OCI-M1 (cell line): ENCODE results near the gene LTV1.
A peak's percentile ranks its signal among the peaks of the same experiment; 100 is the strongest.
"Not testable (repeated sequence)": the region's sequence is repeated elsewhere in the genome, so short reads cannot be mapped to it uniquely, and the experiment has no call there.

Experiments
- DNase-seq: peaks from one replicate; lab custom pipeline; 2025; lab: John Stamatoyannopoulos, UW

Gene LTV1

DNA sequence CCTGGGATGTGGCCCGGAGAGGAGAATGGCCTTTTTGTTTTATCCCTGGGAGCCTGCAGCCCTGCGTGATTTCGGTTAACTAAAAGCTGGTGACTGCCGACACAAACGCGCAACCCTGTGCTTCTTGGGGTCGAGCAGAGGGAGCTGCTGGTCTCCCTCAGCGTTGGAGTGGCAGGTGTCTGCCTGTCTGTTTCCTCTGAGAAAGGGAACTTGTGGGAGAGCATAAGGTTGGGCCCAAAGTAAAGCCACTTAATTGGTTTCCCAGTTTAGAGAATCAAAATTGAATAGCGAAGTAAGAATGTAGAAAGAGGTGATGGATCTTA lies 500 bp downstream of the LTV1 start:
- DNase-seq: no peak

DNA sequence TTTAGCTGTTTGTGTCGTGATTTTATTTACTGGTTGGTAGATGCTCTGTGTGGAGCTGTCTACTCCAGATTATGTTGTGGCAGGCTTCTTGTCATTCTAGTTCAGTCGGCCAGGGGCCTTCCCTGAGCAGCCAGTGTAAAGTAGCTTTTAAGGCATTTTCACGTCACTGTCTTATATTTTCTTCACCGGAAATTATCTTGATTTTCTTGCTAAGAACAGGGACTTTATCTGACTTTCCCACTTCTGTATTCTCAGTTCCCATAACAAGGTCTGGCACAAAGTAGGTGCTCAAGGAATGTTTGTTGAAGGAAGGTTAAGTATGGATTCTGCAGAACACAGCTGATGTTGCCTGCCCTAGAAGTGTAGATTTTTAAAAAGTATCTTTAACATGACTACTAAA lies 868 bp downstream of the LTV1 start:
- DNase-seq: peak; percentile 44

DNA sequence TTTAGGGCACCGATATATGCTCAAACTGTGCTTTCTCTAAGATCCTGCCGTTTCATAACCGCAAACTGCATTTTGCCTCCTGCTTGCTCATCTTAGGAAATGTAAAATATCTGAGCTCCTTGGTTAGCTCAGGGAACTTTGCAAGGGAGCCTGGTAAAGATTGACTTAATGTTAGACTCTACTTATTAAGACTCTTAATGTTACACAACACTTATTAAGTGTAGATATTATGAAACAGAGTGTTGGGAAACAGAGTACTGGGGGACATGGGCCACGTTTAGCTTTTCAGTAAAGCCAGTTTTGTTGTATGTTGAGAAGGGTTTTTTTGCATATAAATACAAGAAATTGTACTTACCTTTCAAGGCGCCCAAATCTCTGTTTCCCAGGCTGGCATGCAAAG lies 1.9 kb downstream of the LTV1 start:
- DNase-seq: no peak

DNA sequence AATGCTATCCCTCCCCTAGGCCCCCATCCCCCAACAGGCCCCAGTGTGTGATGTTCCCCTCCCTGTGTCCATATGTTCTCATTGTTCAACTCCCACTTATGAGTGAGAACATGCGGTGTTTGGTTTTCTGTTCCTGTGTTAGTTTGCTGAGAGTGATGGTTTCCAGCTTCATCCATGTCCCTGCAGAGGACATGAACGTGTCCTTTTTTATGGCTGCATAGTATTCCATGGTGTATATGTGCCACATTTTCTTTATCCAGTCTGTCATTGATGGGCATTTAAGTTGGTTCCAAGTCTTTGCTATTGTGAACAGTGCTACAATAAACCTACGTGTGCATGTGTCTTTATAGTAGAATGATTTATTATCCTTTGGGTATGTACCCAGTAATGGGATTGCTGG lies 8.6 kb downstream of the LTV1 start:
- DNase-seq: not testable (repeated sequence)

DNA sequence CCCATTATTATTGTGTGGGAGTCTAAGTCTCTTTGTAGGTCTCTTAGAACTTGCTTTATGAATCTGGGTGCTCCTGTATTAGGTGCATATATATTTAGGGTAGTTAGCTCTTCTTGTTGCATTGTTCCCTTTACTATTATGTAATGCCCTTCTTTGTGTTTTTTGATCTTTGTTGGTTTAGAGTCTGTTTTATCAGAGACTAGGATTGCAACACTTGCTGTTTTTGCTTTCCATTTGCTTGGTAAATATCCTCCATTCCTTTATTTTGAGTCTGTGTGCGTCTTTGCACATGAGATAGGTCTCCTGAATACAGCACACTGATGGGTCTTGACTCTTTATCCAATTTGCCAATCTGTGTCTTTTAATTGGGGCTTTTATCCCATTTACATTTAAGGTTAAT lies 11.9 kb downstream of the LTV1 start:
- DNase-seq: not testable (repeated sequence)

DNA sequence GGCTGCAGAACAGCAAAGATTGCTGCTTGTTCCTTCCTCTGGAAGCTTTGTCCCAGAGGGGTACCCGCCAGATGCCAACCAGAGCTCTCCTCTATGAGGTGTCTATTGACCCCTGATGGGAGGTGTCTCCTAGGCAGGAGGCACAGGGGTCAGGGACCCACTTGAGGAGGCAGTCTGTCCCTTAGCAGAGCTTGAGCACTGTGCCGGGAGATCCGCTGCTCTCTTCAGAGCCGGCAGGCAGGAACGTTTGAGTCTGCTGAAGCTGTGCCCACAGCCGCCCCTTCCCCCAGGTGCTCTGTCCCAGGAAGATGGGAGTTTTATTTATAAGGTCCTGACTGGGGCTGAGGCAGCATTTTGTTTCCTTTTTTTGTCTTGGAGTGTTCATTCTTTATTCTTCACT lies 13.6 kb downstream of the LTV1 start:
- not testable (repeated sequence) for DNase-seq

DNA sequence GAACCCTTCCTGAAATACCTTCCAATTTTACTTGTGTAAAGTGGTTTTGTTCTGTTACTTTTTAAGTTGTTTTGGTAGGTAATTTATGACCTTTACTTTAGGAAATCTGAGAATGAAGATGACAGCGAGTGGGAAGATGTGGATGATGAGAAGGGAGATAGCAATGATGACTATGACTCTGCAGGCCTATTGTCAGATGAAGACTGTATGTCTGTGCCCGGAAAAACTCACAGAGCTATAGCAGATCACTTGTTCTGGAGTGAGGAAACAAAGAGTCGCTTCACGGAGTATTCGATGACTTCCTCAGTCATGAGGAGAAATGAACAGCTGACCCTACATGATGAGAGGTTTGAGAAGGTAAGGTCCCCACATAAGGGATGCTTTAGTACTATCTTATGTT lies 14.5 kb downstream of the LTV1 start:
- no peak for DNase-seq

DNA sequence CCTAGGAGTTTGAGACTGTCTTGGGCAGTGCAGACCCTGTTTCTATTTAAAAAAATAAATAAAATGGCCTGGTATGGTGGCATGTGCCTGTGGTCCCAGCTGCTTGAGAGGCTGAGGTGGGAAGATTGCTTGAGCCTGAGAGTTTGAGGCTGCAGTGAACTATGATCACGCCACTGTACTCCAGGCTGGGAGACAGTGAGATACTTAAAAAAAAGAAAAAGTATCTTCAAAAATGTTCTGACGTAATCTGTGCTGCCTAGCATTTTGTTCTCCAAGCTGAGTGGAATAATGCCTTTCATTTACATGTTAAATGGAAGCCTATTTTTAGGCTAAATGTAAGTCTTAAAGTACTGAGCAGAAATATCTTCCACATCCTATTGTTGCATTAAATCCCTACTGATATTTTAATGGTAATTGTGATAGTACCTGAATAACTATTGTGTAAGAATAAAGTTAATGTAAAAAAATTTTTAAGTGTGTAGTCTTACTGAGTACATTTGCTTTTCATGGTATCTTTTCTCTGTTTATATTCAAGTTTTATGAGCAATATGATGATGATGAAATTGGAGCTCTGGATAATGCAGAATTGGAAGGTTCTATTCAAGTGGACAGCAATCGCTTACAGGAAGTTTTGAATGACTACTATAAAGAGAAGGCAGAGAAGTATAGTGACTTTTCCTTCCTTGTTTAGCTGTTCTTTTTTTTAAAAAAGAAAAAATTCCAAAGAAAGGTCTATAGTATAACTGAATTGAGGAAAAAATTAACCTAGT lies 16.9 kb downstream of the LTV1 start:
- no peak for DNase-seq

DNA sequence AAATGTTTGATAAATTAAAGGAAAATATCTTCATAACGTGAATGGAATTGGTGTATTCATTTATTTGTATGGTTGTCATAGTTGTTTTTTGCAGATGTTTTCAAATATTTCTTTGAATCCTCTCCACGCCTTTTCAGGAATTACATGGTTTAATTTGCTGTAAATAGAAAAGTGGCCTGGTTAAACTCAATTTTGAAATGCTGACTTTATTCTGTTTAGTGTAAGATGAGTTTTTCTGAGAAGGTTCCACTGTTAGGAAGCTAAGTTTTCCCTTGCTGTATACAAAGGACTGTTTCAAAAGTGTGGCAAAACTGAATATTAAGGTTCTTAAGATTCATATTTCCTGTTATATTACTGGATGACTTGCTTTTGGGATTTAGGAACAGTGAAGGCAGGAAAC lies 20.6 kb downstream of the LTV1 start:
- DNase-seq: no peak

DNA sequence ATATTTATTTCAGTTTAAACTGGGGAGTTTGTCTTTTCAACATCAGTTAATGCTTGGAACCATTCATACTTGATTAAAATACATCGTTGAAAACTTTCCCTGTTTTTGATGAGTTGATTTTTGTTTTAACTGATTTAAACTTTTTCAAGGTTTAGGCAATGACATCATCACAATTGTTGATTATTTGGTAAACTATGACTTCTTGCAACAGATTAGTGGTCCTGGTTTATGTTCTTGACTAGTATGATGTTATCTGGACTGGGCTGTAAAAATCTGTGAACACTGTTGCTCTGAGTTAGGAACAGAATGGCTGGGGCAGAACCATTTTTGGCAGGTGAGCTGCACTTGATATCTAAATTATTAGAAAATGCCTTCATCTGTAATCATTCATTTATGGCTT lies 21.1 kb downstream of the LTV1 start, which contains the start of gene ZC2HC1B:
Gene ZC2HC1B (plus strand): TSS at position 241 of the 400 bp plus-strand sequence. CDS start 66 bp downstream, at position 307.
- DNase-seq: no peak

DNA sequence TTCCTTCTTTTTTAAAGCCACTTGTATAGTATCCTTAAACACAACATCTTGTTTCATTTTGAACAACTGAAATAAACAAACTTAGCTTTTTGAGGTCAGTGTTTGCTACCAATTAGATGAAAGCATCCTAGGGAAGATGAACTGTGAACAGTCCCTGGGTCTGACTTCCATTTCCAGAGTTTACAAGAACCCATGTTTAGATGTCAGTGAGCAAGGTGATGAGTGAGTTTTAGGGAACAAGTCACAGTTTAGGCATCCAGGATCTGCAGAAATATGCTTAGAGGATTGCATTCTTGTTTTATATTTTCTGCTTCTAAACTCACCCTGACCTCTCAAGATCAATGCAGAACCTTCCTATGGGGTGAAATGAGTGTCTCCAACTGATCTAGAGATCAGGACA lies 24.1 kb downstream of the LTV1 start:
- no peak for DNase-seq

DNA sequence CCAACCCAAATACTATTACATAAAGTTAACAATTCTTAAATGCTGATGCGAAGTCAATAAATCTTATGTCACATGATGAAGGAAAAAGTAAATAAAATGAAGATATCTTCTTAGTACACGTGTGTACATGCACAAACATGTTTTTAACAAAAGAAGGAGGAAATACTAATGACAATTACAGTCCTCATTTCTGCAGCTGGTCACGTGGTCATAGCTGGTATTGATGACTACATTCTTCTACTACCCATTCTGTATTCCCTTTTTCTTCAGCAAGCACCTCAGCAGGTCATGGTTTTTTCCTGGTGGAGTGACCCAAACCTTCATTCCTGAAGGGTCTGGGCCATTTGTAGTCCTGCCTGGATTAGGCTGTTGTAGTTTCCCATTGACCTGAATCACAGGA lies 25.7 kb downstream of the LTV1 start:
- not testable (repeated sequence) for DNase-seq

DNA sequence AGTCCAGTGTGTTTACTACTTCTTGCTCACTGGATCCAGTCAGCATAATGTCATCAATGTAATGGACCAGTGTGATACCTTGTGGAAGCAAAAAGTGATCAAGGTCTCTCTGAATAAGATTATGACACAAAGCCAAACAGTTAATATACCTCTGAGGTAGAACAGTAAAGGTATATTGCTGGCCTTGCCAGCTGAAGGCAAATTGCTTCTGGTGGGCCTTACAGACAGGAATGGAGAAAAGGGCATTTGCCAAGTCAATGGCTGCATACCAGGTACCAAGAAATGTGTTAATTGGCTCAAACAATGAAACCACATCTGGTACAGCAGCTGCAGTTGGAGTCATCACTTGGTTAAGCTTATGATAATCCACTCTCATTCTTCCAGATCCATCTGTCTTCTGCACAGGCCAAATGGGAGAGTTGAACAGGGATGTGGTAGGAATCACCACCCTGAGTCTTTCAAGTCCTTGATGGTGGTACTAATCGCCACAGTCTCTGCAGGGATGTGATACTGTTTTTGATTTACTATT lies 28.1 kb downstream of the LTV1 start:
- not testable (repeated sequence) for DNase-seq

DNA sequence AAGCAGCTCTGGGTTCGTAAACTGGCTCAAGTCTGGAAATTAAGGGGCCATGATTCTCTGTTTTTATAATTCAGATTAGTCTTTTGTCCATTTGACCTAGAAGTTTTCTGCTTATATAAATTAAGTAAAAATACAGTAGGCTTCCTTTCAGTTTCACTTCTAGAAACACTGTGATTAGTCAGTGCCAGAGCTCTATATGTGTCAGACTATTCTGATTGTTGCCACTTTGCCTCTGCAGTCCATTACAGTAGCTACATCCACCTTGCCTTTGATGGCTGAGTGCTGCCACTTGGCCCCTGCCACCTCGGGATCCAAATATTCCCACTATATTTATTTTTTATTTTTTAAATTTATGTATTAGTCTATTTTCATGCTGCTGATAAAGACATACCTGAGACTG lies 29.1 kb downstream of the LTV1 start:
- peak; percentile 67 for DNase-seq

DNA sequence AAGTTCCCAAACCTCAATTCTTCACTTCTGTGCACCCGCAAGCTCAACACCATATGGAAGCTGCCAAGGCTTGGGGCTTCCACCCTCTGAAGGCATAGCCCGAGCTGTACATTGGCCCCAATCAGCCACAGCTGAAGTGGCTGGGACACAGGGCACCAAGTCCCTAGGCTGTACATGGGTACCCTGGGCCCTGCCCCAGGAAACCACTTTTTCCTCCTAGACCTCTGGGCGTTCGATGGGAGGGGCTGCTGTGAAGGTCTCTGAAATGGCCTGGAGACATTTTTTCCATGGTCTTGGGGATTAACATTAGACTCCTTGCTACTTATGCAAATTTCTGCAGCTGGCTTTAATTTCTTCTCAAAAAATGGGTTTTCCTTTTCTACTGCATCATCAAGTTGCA lies 30.5 kb downstream of the LTV1 start:
- DNase-seq: not testable (repeated sequence)

DNA sequence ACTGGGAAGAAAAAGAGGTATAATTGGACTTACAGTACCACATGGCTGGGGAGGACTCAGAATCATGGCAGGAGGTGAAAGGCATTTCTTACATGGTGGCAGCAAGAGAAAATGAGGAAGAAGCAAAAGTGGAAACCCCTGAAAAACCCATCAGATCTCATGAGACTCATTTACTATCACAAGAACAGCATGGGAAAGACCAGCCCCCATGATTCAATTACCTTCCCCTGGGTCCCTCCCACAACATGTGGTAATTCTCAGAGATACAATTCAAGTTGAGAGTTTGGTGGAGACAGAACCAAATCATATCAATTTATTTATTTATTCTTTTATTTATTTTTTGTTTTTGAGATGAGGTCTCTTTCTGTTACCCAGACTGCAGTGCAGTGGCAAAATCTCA lies 31.4 kb downstream of the LTV1 start:
- peak; percentile 19 for DNase-seq

DNA sequence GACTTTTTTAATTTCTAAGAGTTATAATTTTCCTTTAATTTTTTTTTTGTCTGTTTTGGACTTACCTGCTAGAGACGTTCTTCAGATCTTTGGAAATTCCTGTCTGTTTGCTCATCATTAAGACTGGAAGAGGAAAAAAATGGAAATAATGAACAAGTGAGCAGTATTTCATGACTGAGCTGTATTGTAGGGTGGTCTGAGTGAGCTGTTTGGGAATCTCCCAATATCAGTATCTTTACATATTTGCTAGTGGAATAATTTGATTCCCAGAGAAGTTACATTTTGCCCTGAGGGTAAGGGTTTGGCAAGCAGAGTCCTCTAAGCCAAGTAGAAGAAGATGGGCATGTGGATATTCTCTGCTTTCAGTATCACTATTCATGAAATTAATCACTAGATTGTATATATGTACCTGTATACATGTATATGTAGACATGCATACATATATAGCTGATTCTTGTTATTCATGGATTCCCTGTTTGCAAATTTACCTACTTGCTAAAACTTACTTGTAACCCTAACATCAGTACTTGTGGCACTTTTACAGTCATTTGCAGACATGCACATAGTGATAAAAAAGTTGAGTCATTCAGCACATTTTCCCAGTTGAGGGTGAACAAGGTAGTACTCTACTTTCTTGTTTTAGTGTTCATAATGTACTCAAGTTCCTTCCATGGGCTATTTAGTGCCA lies 34.6 kb downstream of the LTV1 start:
- DNase-seq: no peak

DNA sequence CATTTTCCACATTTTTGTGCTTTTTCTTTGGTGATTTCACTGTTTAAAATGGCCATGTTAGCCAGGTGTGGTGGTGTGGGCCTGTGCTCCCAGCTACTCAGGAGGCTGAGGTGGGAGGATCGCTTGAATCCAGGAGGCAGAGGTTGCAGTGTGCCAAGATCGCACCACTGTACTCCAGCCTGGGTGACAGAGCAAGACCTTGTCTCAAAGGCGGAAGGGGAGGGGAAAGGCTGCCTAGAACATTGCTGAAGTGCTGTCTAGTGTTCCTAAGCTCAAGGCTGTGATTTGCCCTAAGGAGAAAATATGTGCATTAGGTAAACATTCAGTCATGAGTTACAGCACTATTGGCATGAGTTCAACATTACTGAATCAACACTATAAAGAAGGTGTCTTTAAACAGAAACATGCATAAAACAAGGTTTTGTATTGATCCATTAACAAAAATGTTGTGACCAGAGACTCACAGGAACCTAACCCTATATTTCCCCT lies 35.2 kb downstream of the LTV1 start:
- no peak for DNase-seq

DNA sequence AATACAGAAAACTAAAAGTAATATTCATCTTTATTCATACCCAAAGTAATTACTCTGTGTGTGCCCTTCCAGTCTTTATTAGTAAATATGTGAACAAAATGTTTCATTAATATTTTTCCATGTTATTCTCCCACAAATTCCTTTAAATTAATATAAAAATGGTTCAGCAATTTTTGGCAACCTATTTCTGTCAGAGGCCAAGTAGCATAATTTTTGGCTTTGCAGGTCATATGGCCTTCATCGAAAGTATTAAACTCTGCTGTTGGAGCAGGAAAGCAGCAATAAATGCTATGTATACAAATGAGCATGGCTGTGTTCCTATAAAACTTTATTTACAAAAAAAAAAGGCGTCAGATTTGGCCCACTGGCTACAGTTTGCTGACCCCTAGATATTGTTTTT lies 37.3 kb downstream of the LTV1 start:
- DNase-seq: no peak

DNA sequence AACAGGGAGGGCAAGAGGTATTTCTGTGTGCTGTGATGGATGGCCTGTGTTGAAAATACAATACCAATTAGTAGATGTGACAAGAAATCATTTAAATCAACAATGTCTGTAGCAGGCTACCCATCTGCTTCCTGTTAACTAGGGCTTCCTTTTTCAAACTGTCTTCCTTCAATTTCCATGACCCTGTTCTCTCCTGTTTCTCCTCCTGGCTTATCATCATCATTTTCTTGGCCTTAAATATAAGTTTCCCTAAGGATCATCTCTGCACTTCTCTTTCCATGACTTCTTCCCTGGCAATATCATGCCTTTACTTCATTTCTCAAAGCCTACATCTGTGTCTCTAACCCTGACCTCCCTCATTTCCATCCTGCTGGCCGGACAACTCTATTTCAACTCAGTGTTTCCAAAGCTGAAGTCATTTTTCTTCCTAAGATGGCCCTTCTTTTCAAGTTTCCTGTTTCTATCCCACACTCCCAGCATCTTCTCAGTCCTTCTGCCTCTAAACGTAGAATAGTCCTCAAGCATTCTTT lies 39.3 kb downstream of the LTV1 start:
- no peak for DNase-seq

DNA sequence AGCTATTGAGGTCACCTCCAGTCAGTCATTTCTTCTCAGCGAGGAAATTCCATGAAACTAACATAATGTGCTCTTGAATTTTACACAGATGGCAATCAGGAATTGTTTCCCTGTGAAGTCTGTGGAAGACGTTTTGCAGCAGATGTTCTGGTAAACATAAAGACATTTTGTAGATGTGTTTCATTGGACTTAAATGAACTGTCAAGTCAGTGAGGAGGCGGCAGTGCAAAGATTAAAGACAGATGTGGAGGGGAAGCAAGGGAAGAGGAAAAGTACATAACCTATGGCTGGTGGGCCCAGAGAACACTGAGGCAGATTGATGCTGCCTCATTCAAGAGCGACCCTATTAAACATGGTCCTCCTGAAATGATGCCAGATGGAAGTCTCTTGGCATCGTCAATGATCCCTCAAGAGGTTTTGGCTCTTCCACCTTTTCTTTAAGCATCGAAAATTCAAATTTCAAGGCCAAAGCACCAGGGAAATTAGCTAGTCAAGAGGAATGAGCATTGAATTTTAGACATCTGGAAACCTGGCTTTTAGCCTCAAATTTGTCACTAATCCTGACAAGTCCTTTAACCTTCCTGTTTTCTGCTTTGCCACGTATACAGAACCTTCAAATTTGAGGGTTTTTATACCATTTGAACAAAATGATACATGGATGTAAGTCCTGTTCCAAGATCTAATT lies 41.2 kb downstream of the LTV1 start:
- no peak for DNase-seq

DNA sequence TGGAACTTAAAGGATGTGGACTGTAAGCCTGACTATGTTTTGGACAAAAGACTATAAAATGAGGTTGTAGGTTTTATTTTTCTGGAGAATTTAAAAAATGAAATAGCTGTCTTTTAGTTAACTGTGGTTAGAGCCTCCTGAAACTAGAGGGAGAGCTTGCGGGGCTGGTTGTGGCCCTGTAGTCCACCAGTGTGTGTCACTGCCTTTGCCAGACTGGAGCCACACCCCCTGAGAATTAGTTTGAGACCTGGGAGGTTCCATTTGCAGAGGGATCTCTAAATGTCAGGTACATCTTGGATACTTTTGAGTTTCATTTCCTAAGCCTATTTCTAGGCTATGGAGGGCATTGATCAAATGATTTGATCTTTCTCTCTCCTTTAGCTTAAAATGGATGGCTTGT lies 42.0 kb downstream of the LTV1 start:
- DNase-seq: no peak

DNA sequence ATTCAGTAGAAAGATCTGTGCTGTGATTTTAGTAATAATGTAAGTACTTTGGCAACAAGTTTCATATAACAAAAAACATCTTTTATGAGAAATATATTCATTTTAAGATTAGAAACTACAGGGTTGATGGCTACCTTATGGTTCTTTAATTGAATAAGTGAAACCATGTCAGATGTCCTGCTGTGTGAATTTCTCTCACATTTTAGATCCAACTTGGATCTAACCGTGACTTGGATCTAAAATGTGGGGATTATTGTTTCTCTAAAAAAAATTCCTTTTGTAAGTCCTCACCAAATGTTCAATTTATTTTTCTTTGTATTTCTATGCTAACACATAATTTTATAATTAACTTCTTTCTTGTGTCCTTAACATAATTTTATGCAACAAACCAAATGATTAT lies 51.5 kb downstream of the LTV1 start:
- no peak for DNase-seq
